ENCODE measurements around the gene CATSPER1.

GRCh38 chr11:66048547-66049323 is 22.5 kb upstream of the CATSPER1 start, which contains the start of gene GAL3ST3:
- TF ChIP-seq, protein P1, sequence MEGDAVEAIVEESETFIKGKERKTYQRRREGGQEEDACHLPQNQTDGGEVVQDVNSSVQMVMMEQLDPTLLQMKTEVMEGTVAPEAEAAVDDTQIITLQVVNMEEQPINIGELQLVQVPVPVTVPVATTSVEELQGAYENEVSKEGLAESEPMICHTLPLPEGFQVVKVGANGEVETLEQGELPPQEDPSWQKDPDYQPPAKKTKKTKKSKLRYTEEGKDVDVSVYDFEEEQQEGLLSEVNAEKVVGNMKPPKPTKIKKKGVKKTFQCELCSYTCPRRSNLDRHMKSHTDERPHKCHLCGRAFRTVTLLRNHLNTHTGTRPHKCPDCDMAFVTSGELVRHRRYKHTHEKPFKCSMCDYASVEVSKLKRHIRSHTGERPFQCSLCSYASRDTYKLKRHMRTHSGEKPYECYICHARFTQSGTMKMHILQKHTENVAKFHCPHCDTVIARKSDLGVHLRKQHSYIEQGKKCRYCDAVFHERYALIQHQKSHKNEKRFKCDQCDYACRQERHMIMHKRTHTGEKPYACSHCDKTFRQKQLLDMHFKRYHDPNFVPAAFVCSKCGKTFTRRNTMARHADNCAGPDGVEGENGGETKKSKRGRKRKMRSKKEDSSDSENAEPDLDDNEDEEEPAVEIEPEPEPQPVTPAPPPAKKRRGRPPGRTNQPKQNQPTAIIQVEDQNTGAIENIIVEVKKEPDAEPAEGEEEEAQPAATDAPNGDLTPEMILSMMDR (IDR thresholded peaks at IDR 0.05), result no peak
- TF ChIP-seq POLR2A (IDR thresholded peaks at IDR 0.05), result no peak

All from adrenal gland (tissue), 5 donors.